ENCODE results near the gene SDR9C7. TPM values are rescaled to one million over a fixed set of nuclear protein-coding genes. Genes with fewer than 3 reads are reported as not detected.
"Not testable (repeated sequence)": the region's sequence is repeated elsewhere in the genome, so short reads cannot be mapped to it uniquely, and the experiment has no call there.

Gene SDR9C7
- polyA plus RNA-seq, 5 donors: 0.09 to 0.24 (median 0.17) TPM; not detected in 1

DNA sequence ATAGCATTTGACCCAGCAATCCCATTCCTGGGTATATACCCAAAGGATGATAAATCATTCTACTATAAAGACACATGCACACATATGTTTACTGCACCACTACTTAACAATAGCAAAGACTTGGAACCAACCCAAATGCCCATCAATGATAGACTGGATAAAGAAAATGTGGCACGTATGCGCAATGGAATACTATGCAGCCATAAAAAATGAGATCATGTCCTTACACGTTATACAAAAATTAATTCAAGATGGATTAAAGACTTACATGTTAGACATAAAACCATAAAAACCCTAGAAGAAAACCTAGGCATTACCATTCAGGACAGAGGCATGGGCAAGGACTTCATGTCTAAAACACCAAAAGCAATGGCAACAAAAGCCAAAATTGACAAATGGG is 16.1 kb downstream of the SDR9C7 start:
- DNase-seq: not testable (repeated sequence)

DNA sequence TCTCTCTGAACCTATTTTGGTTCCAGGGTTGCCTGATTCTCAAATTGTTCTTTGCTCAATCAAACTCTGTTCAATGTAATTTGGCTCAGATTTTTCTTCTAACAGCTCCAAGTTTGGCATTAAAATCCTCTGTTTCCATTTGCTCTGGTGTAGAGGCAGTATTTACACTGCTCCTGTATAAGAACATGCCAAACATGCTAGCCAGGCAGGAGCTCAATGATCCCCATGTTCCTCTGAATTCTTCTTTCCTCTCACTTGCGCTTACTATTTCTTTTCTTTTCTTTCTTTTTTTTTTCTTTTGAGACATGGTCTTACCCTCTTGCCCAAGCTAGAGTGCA is 17.2 kb downstream of the SDR9C7 start:
- no peak for DNase-seq

GRCh38 chr12:56916296-56916995 is 17.8 kb downstream of the SDR9C7 start:
- DNase-seq: no peak

GRCh38 chr12:56914724-56915123 is 19.5 kb downstream of the SDR9C7 start:
- no peak for DNase-seq

- no peak for DNase-seq
Measured at GRCh38 chr12:56914256-56914655, 20.0 kb downstream of the SDR9C7 start.

DNA sequence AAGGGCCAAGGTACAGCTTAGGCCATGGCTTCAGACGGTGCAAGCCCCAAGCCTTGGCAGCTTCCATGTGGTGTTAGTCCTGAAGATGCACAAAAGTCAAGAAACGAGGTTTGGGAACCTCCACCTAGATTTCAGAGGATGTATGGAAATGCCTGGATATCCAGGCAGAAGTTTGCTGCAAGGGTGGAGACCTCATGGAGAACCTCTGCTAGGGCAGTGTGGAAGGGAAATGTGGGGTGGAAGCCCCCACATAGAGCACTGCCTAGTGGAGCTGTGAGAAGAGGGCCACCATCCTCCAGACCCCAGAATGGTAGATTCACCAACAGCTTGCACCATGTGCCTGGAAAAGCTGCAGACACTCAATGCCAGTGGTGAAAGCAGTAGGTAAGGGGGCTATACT is 24.8 kb downstream of the SDR9C7 start:
- not testable (repeated sequence) for DNase-seq

- DNase-seq: no peak
Measured at GRCh38 chr12:56908136-56908535, 26.1 kb downstream of the SDR9C7 start.

GRCh38 chr12:56905852-56906251 is 28.4 kb downstream of the SDR9C7 start:
- no peak for DNase-seq

DNA sequence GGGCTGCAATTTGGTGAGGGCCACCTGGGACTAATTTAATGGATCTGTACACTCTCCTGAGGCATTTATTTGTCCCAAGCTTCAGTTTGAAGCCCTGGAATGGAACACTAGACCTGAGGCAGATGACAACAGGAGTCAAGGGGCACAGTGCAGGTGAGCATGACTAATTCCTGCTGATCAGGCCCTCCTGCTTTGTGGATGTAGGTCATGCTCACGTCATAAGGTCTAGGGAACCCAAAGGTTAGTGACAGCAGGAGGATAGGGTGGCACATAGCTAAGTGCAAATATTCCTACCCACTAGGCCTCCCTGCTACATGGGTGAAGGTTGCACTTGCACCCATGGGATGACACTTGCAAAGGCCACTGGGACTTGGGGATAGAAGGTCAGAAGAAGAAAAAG is 30.8 kb downstream of the SDR9C7 start:
- DNase-seq: no peak

GRCh38 chr12:56901313-56901712 is 32.9 kb downstream of the SDR9C7 start:
- DNase-seq: not testable (repeated sequence)

GRCh38 chr12:56900583-56900982 is 33.6 kb downstream of the SDR9C7 start:
- DNase-seq: no peak

- DNase-seq: no peak
Measured at GRCh38 chr12:56898938-56899337, 35.3 kb downstream of the SDR9C7 start.

GRCh38 chr12:56897844-56898361 is 36.3 kb downstream of the SDR9C7 start:
- no peak for DNase-seq

DNA sequence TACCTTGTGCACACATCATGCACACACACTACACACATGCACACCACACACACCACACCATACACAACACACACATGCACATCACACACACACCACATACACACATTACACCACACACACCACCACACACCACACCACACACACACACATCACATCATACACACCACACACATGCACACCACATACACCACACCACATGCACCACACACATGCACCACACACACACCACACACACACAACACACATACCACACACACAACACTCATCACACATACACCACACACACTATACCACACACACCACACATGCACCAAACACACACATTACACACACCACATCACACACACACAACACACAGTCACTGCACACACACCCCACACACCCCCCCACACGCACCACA is 38.1 kb downstream of the SDR9C7 start:
- no peak for DNase-seq

GRCh38 chr12:56894698-56895368 is 39.4 kb downstream of the SDR9C7 start:
- DNase-seq: no peak

- DNase-seq: not testable (repeated sequence)
Measured at GRCh38 chr12:56891885-56892284, 42.3 kb downstream of the SDR9C7 start.

DNA sequence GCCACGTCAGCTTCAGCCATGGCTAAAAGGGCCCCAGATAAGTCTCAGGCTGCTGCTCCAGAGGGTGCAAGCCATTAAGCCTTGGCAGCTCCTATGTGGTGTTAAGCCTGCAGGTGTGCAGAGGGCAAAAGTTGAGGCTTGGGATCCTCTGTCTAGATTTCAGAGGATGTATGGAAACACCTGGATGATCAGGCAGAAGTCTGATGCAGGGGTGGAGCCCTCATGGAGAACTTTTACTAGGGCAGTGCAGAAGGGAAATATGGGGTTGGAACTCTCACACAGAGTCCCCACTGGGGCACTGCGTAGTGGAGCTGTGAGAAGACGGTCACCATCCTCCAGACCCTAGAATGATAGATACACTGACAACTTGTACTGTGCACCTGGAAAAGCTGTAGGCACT is 47.9 kb downstream of the SDR9C7 start:
- no peak for DNase-seq

- DNase-seq: no peak
Measured at GRCh38 chr12:56885316-56885715, 48.9 kb downstream of the SDR9C7 start.

- DNase-seq: no peak
Measured at GRCh38 chr12:56884421-56884820, 49.8 kb downstream of the SDR9C7 start.

DNA sequence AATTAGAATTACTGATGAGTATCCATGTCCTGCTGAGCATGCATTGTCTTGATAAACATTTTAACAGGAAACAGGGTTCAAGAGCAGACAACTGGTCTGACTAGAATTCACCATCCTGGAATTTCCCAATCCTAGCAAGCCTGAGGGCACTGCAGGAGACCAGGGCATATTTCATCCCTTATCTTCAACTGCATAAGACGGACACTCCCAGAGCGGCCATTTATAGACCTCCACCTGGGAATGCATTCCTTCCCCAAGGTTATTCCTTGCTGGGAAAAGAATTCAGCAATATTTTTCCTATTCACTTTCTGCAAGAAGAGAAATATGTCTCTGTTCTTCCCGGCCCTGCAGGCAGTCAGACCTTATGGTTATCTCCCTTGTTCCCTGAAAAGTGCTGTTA is 51.8 kb downstream of the SDR9C7 start:
- DNase-seq: not testable (repeated sequence)

- DNase-seq: no peak
Measured at GRCh38 chr12:56880125-56880992, 53.8 kb downstream of the SDR9C7 start.
